HT-29 (cell line): ENCODE results near the gene NBDY. TPM values are rescaled to one million over a fixed set of nuclear protein-coding genes. Genes with fewer than 3 reads are reported as not detected.
"Not testable (repeated sequence)": the region's sequence is repeated elsewhere in the genome, so short reads cannot be mapped to it uniquely, and the experiment has no call there.

Experiments used
- DNase-seq: peaks from one replicate; pipeline ENCODE4 v3.0.0-alpha.2; 2015; ENCODE audit warnings: low spot score
- total RNA-seq: library from RNA; depleted of rRNA; stranded (reverse); fragments of >200 nt; shearing (Covaris generic); gene quantifications from 2 replicates; pipeline ENCODE4 v1.2.3, GENCODE V29; 2014

Gene NBDY
- total RNA-seq, 1 experiment from 2014 or later = 5.0 TPM

DNA sequence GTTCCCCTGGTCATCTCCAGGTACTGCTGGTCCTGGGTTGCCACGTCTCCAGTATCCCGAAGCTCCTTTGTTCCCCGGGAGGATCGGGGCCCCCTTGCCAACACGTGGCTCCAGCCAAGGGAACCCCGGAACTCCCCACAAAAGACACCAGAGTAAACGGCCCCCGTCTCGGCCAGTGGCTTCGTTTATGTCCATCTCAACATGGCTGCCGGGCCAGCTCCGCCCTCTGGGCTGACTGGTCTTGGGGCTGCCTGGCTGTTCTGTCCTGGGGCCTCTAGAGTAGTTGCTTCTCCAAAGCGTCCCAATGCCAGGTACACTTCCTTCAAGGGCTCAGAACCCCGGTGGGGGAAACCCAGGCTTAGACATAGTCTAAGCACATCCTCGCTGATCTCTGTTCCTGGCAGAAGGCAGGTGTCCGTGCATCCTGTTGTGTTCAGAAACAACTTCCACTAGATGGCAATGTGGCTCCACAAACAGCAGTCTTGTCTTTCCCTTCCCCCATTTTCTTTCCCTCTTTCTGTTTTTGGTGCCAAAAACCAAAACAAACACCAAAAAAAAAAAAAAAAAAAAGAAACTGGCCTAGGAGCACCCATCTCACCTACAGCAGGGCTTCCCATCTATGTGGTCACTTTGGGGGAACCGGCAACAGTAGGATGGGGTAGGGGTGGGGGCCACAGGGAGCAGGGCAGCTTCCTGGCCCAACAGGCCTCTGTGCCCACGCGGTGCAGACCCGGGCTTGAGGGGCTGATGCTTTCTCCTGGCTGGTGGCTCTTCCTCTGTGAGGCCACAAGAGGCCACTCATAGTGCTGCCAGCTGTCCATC, 35.3 kb downstream of the NBDY start:
- DNase-seq = peak; percentile 85

DNA sequence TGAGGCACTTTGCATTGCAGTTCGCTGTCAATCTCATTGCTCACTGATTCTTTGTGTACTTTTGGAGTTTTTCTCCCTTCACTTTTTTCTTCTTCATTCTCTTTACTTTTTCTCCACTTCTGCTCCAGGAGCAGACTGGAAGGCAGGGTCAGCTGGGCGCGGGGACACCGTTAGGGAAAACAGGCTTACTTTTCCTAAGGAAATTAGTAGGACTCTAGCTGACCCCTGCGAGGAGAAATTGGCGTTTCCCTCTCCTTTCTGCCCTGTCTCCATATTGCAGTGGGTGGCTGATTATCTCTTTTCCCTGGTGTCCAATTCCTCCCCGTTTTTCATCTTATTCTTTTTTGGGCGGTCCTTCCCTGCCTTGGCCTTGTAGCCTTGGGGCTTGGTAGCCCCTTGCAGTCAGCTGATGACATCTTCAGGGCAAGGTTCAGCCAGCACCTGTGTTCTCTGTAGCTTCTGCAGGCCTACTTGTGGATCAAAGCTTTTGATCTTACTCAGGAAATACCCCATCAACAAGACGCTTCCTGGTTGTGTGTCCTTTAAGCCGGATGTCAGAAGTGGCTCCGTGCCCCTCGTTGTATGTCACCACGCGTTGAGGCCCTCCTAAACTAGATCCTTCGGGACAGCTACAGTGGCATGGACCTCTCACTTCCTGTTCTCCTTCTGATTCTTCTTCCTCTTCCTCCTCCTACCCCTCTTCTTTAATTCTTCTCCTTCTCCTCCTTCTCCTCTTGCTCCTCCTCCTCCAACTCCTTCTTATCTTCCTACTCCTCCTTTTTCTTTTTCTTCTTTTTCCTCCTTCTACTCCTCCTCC, 36.1 kb downstream of the NBDY start:
- DNase-seq = no peak

DNA sequence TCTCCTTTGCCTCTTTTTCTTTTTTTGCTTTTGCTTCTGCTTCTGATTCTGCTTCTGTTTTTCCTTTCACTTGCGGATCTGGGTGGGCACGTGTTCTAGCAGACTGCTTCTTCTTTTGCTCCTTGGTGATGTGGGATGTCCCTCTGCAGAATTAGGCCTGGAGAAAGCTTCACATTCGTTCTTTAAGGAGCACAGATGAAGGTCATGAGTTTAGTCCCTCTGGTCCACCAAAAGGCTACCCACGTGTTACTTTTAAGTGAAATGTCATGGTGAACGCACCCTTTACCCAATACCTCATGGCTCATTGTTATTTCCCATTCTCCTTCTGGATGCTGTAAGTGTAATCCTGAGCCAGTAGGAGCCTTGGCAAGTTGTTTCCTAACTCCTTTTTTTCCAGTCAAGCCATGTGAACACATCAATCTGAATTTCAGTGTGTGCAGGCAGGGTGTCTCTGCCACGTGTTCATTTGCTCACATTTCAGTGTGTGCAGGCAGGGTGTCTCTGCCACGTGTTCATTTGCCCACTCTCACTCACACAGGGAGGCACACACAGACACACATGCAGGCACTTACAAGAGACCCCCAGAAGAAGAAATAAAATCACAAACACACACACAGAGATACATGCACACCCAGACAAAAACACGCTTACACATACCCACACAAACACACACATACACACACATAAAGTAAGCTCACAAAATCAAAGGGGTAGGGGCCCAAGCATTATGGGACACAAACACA, 36.9 kb downstream of the NBDY start:
- DNase-seq = no peak

DNA sequence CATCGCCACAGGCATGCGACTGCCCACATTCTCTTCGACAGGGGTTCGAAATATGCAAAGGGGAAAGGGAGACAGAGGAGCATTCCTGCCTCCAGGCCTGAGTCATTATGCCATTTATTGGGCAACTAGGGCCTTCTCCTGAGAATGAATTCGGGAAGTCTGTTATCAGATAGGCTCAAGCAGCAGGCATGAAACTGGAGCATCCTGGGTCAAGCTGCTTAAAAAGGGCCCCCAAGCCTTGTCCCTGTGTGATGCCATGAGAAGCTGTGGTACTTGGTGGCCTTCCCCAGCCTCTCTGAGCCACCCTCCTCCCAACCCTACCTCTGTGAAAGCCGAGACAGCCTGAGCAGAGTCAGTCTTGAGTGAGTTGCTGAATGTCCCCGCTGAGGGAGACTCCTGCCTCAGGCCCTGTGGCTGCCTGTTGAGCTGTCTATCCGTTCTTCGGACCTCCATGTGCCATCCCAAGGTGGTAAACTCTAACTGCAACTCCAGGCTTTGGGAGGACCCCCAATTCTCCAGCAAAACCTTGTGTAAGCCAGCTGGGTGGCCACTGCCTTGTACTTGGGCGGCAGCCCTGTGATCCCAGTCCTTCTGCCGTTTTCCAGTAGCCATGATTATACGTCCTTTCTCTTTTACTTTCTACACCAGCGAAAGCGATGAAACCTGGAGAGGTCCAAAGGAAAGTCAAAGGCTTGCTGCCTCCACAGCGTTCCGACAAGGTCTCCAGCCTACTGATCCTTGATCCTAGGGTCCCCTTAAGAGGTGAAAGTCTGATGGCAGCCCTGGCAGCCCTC, 37.7 kb downstream of the NBDY start:
- DNase-seq = no peak

DNA sequence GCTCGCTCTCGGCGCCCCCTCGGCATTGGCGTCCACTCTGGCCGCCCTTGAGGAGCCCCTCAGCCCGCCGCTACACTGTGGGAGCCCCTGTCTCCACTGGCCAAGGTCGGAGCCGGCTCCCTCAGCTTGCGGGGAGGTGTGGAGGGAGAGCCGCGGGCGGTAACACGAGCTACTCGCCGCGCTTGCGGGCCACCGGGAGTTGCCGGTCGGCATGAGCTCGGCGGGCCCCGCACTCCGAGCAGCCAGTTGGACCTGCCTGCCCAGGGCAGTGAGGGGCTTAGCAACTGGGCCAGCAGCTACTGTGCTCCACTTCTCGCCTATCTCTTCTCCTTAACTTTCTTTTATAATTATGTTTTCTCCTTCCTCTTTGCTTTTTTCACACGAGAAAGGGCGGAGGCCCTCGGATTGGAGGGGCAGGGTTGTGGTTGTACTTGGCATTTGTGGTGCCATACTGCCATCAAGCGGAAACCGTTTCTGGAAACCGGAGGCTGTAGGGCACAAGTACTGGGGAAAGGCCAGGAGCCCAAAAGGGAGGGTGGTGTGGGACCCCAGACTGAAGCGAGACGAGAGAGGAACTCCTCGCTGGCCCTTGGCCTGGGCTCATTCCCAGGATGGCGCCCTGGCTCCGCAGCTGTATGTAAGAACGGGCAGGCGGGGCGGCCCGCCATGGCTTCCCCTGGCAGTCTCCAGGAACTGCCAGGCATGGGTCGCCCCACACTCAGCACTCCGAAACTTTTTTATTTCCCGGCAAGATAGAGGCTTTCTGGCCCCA, 38.5 kb downstream of the NBDY start:
- DNase-seq = not testable (repeated sequence)

DNA sequence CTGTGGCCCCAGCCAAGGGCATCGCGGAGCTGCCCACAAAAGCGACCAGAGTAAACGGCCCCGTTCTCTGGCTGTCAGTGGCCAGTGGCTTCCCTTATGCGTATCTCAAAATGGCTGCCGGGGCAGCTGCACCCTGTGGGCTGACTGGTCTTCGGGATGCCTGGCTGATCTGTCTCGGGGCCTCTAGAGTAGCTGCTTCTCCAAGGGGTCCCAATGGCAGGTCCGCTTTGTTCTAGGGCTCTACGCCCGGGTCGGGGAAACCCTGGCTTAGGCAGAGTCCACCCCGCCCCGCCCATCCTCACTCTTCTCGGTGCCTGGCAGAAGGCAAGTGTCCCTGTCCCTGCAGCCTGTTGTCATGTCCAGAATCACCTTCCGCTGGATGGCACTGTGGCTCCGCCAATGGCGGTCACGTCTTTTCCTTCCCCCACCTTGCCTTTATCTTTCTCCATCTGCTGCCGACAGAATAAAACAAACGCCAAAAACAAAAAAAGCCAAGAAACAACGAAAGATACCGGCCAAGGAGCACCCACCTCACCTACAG, 39.1 kb downstream of the NBDY start:
- not testable (repeated sequence) for DNase-seq

DNA sequence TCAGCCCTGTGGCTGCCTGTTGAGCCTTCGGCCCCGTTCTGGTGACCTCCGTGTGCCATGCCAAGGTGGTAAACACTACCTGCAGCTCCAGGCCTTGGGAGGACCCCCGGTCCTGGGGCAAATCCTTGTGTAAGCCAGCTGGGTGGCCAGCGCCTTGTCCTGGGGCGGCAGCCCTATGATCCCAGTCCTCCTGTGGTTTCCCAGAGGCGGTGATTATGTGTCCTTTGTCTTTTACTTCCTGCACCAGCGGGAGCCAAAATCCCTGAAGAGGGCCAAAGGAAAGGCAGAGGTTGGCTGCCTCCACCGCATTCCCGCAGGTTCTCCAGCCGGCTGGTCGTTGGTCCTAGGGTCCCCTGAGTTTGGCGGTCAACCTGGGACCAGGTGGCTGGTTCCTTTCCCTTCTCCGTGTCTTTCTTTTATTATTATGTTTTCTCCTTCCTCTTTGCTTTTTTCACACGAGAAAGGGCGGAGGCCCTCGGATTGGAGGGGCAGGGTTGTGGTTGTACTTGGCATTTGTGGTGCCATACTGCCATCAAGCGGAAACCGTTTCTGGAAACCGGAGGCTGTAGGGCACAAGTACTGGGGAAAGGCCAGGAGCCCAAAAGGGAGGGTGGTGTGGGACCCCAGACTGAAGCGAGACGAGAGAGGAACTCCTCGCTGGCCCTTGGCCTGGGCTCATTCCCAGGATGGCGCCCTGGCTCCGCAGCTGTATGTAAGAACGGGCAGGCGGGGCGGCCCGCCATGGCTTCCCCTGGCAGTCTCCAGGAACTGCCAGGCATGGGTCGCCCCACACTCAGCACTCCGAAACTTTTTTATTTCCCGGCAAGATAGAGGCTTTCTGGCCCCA, 43.9 kb downstream of the NBDY start:
- DNase-seq = not testable (repeated sequence)

DNA sequence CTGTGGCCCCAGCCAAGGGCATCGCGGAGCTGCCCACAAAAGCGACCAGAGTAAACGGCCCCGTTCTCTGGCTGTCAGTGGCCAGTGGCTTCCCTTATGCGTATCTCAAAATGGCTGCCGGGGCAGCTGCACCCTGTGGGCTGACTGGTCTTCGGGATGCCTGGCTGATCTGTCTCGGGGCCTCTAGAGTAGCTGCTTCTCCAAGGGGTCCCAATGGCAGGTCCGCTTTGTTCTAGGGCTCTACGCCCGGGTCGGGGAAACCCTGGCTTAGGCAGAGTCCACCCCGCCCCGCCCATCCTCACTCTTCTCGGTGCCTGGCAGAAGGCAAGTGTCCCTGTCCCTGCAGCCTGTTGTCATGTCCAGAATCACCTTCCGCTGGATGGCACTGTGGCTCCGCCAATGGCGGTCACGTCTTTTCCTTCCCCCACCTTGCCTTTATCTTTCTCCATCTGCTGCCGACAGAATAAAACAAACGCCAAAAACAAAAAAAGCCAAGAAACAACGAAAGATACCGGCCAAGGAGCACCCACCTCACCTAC, 44.5 kb downstream of the NBDY start:
- DNase-seq = not testable (repeated sequence)

DNA sequence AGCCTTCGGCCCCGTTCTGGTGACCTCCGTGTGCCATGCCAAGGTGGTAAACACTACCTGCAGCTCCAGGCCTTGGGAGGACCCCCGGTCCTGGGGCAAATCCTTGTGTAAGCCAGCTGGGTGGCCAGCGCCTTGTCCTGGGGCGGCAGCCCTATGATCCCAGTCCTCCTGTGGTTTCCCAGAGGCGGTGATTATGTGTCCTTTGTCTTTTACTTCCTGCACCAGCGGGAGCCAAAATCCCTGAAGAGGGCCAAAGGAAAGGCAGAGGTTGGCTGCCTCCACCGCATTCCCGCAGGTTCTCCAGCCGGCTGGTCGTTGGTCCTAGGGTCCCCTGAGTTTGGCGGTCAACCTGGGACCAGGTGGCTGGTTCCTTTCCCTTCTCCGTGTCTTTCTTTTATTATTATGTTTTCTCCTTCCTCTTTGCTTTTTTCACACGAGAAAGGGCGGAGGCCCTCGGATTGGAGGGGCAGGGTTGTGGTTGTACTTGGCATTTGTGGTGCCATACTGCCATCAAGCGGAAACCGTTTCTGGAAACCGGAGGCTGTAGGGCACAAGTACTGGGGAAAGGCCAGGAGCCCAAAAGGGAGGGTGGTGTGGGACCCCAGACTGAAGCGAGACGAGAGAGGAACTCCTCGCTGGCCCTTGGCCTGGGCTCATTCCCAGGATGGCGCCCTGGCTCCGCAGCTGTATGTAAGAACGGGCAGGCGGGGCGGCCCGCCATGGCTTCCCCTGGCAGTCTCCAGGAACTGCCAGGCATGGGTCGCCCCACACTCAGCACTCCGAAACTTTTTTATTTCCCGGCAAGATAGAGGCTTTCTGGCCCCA, 49.3 kb downstream of the NBDY start:
- DNase-seq = not testable (repeated sequence)

DNA sequence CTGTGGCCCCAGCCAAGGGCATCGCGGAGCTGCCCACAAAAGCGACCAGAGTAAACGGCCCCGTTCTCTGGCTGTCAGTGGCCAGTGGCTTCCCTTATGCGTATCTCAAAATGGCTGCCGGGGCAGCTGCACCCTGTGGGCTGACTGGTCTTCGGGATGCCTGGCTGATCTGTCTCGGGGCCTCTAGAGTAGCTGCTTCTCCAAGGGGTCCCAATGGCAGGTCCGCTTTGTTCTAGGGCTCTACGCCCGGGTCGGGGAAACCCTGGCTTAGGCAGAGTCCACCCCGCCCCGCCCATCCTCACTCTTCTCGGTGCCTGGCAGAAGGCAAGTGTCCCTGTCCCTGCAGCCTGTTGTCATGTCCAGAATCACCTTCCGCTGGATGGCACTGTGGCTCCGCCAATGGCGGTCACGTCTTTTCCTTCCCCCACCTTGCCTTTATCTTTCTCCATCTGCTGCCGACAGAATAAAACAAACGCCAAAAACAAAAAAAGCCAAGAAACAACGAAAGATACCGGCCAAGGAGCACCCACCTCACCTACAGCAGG, 50.0 kb downstream of the NBDY start:
- not testable (repeated sequence) for DNase-seq

DNA sequence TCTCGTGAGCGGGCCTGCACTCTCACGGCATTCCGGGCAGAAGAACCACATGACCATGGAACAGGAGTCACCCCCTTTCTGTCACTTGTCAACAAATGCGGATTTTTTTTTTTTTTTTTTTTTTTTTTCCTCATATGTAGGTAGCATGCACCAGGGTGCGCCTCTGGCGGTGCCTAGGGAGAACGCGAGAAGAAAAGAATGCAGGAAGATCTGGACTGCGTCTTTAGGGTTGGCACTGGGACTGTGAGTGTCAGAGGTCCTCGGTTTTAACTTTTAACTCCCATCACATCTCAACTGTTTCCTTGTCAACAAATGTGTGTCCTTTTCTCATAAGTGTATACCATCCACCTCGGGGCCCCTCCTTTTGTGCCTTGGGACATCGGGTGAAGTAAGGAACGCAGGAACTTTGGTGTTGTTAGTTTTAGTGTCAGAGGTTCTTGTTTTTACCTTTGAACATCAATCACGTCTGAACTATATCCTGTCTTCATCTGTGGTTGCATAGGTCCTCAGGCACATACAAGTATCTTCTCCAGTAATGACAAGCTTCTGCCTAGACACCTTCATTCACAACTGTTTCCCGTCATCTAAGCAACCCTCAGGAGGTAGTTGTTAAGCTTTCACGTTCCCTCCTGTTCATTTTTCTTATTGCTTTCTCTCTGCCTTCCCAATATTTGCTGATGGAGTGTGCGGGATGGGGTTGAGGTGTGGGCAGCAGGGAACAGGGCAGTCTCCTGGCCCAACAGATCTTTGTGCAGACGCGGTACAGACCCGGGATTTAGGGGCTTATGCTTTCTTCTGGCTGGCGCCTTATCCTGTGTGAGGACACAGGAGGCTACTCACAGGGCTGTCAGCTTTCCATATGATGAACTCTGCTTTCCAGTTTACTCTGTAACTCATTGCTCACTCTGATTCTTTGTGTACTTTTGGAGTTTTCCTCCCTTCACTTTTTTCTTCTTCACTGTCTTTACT, 51.9 kb downstream of the NBDY start:
- DNase-seq = not testable (repeated sequence)

DNA sequence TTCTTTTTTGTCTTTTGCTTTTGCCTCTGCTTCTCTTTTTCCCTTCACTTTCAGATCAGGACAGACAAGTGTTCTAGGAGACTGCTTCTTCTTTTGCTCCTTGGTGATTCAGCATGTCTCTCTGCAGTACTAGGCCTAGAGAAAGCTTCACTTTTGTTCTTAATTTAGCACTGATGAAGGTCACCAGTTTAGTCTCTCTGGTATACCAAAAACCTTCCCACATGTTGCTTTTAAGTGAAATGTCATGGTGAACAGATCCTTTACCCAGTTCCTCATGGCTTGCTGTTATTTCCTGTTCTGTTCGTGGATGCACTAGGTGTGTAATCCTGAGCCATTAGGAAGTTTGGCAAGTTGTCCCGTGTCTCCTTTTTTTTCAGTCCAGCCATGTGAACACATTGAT, 53.3 kb downstream of the NBDY start:
- no peak for DNase-seq

DNA sequence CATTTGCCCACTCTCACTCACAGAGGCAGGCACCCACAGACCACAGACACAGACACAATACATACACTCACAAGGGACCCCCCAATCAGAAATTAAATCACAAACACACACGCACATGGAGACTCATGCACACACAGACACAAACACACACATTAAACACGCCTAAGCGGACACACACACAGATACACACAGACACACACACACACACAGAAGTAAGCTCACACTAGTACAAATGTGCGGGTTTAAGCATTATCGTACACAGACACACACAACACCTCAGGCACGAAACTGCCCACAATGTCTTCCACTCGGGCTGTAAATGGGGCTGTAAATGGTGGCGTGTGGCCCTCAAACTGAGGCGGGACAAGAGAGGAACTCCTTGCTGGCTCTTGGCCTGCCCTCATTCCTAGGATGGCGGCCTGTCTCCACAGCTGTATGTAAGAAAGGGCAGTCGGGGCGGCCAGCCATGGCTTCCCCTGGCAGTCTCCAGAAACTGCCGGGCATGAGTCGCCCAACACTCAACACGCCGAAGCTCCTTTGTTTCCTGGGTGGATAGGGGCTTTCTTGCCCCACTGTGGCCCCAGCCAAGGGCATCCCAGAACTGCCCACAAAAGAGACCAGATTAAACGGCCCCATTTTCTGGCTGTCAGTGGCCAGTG, 53.9 kb downstream of the NBDY start:
- DNase-seq = no peak

DNA sequence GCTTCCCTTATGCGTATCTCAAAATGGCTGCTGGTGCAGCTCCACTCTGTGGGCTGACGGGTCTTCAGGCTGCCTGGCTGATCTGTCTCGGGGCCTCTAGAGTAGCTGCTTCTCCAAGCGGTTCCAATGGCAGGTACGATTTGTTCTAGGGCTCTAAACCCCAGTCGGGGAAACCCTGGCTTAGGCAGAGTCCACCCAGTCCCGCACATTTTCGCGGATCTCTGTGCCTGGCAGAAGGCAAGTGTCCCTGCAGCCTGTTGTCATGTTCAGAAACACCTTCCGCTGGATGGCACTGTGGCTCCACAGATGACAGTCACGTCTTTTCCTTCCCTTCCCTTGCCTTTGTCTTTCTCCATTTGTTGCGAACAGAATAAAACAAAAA, 54.4 kb downstream of the NBDY start:
- peak; percentile 75 for DNase-seq

DNA sequence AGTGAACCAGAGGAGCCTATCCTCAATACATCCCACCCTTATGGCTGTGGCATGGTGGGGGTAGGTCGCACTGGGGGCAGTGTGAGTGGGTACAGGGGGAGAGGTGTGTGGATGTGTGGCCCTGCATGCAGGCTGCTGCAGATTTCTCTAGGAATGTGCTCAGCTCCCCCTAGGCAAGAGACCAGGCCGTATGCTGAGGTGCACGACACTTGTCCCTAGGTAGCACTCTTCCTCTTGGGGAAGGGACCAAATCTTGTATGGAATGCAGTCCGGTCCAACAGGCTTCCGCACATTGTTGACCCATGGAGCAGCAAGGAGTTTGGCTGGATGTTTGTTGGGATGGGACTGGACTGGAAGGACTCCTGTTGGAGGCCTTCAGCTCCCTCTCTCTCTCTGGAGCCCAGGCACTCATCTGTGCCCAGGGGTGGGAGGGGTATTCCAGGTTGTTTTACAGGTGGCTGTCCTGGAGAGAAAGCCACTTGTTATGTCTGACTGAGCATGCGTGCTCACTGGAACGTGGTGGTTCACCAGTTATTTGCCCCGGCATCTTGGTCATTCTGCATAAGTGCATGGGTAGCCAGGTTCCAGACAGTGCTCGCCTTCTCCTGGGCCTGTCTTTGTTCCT, 55.1 kb downstream of the NBDY start:
- DNase-seq = no peak

DNA sequence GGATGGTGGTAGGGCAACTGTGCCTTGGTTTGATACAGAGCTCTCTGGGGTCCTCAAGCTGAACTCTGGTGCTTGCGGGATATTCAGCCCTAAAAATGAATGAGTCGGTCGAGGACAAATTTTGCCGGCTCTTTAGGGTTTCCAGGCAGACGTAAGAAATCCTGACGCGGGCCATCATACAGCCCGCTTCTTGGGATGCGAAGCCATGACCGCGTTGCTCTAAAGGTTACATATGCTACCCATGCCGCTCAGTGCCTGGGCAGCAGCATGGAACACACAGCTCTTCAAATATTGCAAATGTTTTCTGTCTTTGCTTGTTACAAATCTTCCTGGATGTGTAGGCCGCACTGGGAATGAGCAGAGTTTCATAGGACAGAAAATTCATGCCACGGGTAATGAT, 55.6 kb downstream of the NBDY start:
- DNase-seq = no peak
